Astrocyte of the cerebellum (primary cell): Measurements from ENCODE around the gene NXT1.
A peak's percentile ranks its signal among the peaks of the same experiment; 100 is the strongest.

Source experiments
- DNase-seq: peaks from one replicate; pipeline ENCODE4 v3.0.0-alpha.2; 2011; ENCODE audit warnings: low read depth
- H3K4me3 ChIP-seq: 2 replicates; pipeline ENCODE4 v1.5.1; 2011; ENCODE audit warnings: mild to moderate bottlenecking, low read depth, low read length, moderate library complexity
- CTCF ChIP-seq: IDR thresholded peaks from 2 replicates; pipeline ENCODE4 v1.5.1; 2012; ENCODE audit warnings: low read length, low read depth, moderate library complexity, mild to moderate bottlenecking; ENCODE audit errors: missing control alignments
- in situ Hi-C: cut with HindIII; loops from 2 replicates; pipeline ENCODE4 v1.10.0; 2017; ENCODE audit warnings: low sequenced_read_pairs

NXT1 gene

GRCh38 chr20:23326774-23327173, 23.8 kb upstream of the NXT1 start:
- no peak for DNase-seq
- TF ChIP-seq CTCF, result no peak
- in situ Hi-C loops, result no loop called here

GRCh38 chr20:23327617-23328333, 22.8 kb upstream of the NXT1 start:
- in situ Hi-C loops, result no loop called here
- H3K4me3 ChIP-seq, result no peak overlapping the region
- no peak for DNase-seq
- TF ChIP-seq CTCF, result no peak

More at GRCh38 chr20:23326774-23327173, 23.8 kb upstream of the NXT1 start:
- no peak overlapping the region for H3K4me3 ChIP-seq

DNA sequence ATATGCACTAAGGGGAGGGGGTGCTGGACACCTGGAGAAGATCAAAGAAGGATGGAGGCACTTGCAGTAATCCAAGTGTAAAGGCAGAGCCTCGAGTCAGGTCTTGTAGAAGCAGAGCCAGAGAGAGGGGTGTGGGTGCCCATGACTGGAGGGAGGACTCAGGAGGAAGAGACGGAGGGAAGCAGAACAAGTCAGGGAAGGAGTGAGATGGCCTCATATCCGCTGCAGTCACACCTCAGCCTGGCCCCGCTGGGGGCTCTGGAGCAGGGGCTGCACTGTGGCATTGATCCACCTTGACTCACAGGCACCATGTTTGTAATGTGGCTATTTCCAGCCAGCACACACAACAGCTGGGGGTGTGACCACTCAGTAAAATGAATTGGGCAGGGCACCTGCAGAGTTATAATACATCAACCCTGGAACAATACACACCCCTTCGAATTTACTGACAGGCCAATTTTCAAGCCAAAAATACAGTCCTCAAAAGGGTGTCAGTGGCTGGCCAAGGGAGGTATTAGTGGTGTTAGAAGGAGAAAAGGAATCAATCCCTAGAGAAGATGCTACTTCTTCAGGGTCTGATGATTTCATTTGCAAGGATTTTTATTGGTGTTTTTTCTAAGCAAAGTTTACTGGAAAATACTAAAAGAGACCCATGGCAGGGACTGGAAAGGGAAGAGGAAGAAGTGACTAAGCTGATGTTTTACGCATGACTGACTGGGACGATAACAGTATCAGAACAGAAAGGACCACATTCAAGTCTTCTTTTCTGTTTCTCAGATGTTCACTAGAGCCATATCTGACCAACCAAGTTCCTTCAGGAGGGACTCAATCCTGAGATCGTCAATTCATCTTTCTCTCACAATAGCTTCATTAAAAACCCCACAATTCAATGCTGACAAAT, 18.9 kb upstream of the NXT1 start:
- peak; percentile 26 for DNase-seq
- no peak overlapping the region for H3K4me3 ChIP-seq
- TF ChIP-seq CTCF, result no peak
- in situ Hi-C loops, result no loop called here

GRCh38 chr20:23332467-23332866, 18.1 kb upstream of the NXT1 start:
- no peak for TF ChIP-seq CTCF
- in situ Hi-C loops, result no loop called here
- DNase-seq, result no peak
- H3K4me3 ChIP-seq, result no peak overlapping the region

GRCh38 chr20:23334111-23334510, 16.5 kb upstream of the NXT1 start:
- no peak for TF ChIP-seq CTCF
- no peak for DNase-seq
- in situ Hi-C loops, result no loop called here
- no peak overlapping the region for H3K4me3 ChIP-seq

DNA sequence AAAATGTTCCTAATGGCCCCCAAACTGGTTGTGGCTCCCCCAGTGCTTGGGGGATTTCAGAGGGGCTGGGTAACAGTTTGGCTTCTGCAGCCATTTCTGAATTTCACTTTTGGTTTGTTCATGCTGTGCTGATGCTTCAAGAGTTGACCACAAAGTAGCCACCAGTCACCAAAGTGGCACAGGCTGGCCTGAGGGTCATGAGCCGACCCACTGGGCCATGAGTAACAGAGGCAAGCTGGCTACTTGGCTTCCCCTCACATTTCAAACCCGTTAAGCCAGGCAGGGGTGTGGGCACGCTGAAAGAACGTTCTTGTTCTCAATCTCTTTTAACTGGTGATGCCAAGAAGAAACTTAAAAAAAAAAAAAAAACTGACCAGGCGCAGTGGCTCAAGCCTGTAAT, 15.1 kb upstream of the NXT1 start:
- DNase-seq, result no peak
- in situ Hi-C loops, result no loop called here
- no peak overlapping the region for H3K4me3 ChIP-seq
- TF ChIP-seq CTCF, result no peak
